ENCODE results near the gene PM20D1.
"Not testable (repeated sequence)": the region's sequence is repeated elsewhere in the genome, so short reads cannot be mapped to it uniquely, and the experiment has no call there.

The PM20D1 gene

GRCh38 chr1:205849619-205850355, at the start of gene PM20D1:
TSS of gene PM20D1 (minus strand) at chr1:205850132. CDS start at chr1:205850072, 60 bp downstream.
- no peak for DNase-seq (ENCODE audit: low read depth in 2 of 2)

GRCh38 chr1:205896351-205896750, 46.4 kb upstream of the PM20D1 start:
- DNase-seq (ENCODE audit: low read depth in 2 of 2): no peak

- not testable (repeated sequence) for DNase-seq (ENCODE audit: low read depth in 2 of 2)
These were observed 44.2 kb upstream of the PM20D1 start for GRCh38 chr1:205894119-205894518.

GRCh38 chr1:205892175-205892574, 42.2 kb upstream of the PM20D1 start:
- not testable (repeated sequence) for DNase-seq (ENCODE audit: low read depth in 2 of 2)

GRCh38 chr1:205891481-205891880, 41.5 kb upstream of the PM20D1 start:
- not testable (repeated sequence) for DNase-seq (ENCODE audit: low read depth in 2 of 2)

GRCh38 chr1:205890631-205891030, 40.7 kb upstream of the PM20D1 start:
- not testable (repeated sequence) for DNase-seq (ENCODE audit: low read depth in 2 of 2)

- peak; percentile 66 to 70 for DNase-seq (ENCODE audit: low read depth in 2 of 2)
These were observed 39.8 kb upstream of the PM20D1 start for GRCh38 chr1:205889706-205890105.

GRCh38 chr1:205889006-205889405, 39.1 kb upstream of the PM20D1 start:
- not testable (repeated sequence) for DNase-seq (ENCODE audit: low read depth in 2 of 2)

- no peak for DNase-seq (ENCODE audit: low read depth in 2 of 2)
These were observed 33.9 kb upstream of the PM20D1 start for GRCh38 chr1:205883792-205884191.

GRCh38 chr1:205880923-205881322, 31.0 kb upstream of the PM20D1 start:
- no peak for DNase-seq (ENCODE audit: low read depth in 2 of 2)

- DNase-seq (ENCODE audit: low read depth in 2 of 2): no peak
These were observed 30.0 kb upstream of the PM20D1 start for GRCh38 chr1:205879974-205880373.

- no peak for DNase-seq (ENCODE audit: low read depth in 2 of 2)
These were observed 28.1 kb upstream of the PM20D1 start for GRCh38 chr1:205878026-205878425.

- not testable (repeated sequence) for DNase-seq (ENCODE audit: low read depth in 2 of 2)
These were observed 23.2 kb upstream of the PM20D1 start for GRCh38 chr1:205873148-205873547.

GRCh38 chr1:205870236-205870635, 20.3 kb upstream of the PM20D1 start:
- no peak for DNase-seq (ENCODE audit: low read depth in 2 of 2)

- no peak for DNase-seq (ENCODE audit: low read depth in 2 of 2)
These were observed 11.6 kb upstream of the PM20D1 start for GRCh38 chr1:205861540-205861939.

GRCh38 chr1:205858141-205858961, 8.4 kb upstream of the PM20D1 start:
- DNase-seq (ENCODE audit: low read depth in 2 of 2): no peak

GRCh38 chr1:205857501-205857900, 7.6 kb upstream of the PM20D1 start:
- not testable (repeated sequence) for DNase-seq (ENCODE audit: low read depth in 2 of 2)

- no peak for DNase-seq (ENCODE audit: low read depth in 2 of 2)
These were observed 6.5 kb upstream of the PM20D1 start for GRCh38 chr1:205856433-205856832.

- DNase-seq (ENCODE audit: low read depth in 2 of 2): no peak
These were observed 3.0 kb upstream of the PM20D1 start for GRCh38 chr1:205852969-205853368.

GRCh38 chr1:205851993-205852392, 2.1 kb upstream of the PM20D1 start:
- no peak for DNase-seq (ENCODE audit: low read depth in 2 of 2)

- DNase-seq (ENCODE audit: low read depth in 2 of 2): no peak
These were observed 6.7 kb downstream of the PM20D1 start for GRCh38 chr1:205843036-205843859.

- DNase-seq (ENCODE audit: low read depth in 2 of 2): no peak
These were observed 7.7 kb downstream of the PM20D1 start for GRCh38 chr1:205842229-205842628.
